HG03575 (cell line): ENCODE data around the gene PPP2R2D.

Experiments used
- ATAC-seq: cut with Tn5 transposase; IDR thresholded peaks from one replicate; pipeline ENCODE4 v1.9.1; 2021; ENCODE audit not compliant: unreplicated experiment, insufficient number of reproducible peaks, low FRiP score; ENCODE audit errors: extremely low read depth

Gene PPP2R2D

GRCh38 chr10:131900350-131901152, at the start of gene PPP2R2D:
TSS of gene PPP2R2D (plus strand) at chr10:131901008. CDS start at chr10:131901149, 141 bp downstream.
- peak; percentile 59 for ATAC-seq

GRCh38 chr10:131851346-131851745, 49.5 kb upstream of the PPP2R2D start:
- ATAC-seq, result no peak

GRCh38 chr10:131852176-131852822, 48.5 kb upstream of the PPP2R2D start:
- ATAC-seq, result no peak

- no peak for ATAC-seq
Measured at GRCh38 chr10:131852823-131853609, 47.8 kb upstream of the PPP2R2D start.

GRCh38 chr10:131853610-131853964, 47.2 kb upstream of the PPP2R2D start:
- ATAC-seq, result no peak

- ATAC-seq, result no peak
Measured at GRCh38 chr10:131854579-131855335, 46.1 kb upstream of the PPP2R2D start.

- ATAC-seq, result no peak
Measured at GRCh38 chr10:131855461-131856401, 45.1 kb upstream of the PPP2R2D start.

GRCh38 chr10:131856441-131857094, 44.2 kb upstream of the PPP2R2D start:
- no peak for ATAC-seq

GRCh38 chr10:131857156-131858117, 43.4 kb upstream of the PPP2R2D start:
- no peak for ATAC-seq

GRCh38 chr10:131858118-131858515, 42.7 kb upstream of the PPP2R2D start:
- ATAC-seq, result no peak

- no peak for ATAC-seq
Measured at GRCh38 chr10:131858583-131859340, 42.0 kb upstream of the PPP2R2D start.

GRCh38 chr10:131859341-131860020, 41.3 kb upstream of the PPP2R2D start:
- no peak for ATAC-seq

GRCh38 chr10:131860311-131860710, 40.5 kb upstream of the PPP2R2D start:
- ATAC-seq, result no peak

GRCh38 chr10:131860806-131861440, 39.9 kb upstream of the PPP2R2D start:
- no peak for ATAC-seq

- no peak for ATAC-seq
Measured at GRCh38 chr10:131862548-131862947, 38.3 kb upstream of the PPP2R2D start.
